Sigmoid colon (tissue), 4 donors: ENCODE results near the gene C17orf67.

ENCODE experiments used
- POLR2AphosphoS5 ChIP-seq, 4 donors: sonication (generic); formaldehyde crosslinking; IDR thresholded peaks; one replicate each; pipeline ENCODE4 v1.6.1; 2017; ENCODE audit warnings: antibody characterized with exemption in 4 of 4
- TF ChIP-seq, protein P1 (sequence below), 4 experiments: fragments of 450-650 bp in 3 of 4; fragments of 200-600 bp in 1 of 4; IDR thresholded peaks; one replicate each; pipeline ENCODE4 v1.5.1; 2016 to 2019; ENCODE audit warnings: antibody characterized with exemption in 4 of 4, mild to moderate bottlenecking in 3 of 4, moderate library complexity in 2 of 4

DNA sequence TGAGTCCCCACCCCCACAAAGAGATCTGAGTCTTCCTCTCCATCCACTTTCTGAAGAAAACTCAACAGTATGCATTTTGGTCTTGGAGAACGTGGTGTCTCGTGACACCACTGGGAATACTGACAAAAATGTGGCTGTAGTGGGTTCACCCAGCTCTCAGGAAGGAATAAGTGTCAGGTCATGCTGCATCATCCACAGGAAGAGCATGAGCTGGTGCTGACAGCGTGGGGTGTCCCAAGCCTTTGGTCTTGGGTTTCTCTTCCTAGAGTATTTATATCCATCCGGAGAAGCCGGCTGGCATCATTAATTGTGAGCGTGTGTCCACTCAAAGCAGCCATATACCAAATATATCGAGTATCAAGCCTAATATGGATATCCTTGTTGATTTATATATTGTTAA lies 55.9 kb downstream of the C17orf67 start:
- TF ChIP-seq, protein P1, sequence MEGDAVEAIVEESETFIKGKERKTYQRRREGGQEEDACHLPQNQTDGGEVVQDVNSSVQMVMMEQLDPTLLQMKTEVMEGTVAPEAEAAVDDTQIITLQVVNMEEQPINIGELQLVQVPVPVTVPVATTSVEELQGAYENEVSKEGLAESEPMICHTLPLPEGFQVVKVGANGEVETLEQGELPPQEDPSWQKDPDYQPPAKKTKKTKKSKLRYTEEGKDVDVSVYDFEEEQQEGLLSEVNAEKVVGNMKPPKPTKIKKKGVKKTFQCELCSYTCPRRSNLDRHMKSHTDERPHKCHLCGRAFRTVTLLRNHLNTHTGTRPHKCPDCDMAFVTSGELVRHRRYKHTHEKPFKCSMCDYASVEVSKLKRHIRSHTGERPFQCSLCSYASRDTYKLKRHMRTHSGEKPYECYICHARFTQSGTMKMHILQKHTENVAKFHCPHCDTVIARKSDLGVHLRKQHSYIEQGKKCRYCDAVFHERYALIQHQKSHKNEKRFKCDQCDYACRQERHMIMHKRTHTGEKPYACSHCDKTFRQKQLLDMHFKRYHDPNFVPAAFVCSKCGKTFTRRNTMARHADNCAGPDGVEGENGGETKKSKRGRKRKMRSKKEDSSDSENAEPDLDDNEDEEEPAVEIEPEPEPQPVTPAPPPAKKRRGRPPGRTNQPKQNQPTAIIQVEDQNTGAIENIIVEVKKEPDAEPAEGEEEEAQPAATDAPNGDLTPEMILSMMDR (IDR thresholded peaks at IDR 0.05) = no peak
- no peak for TF ChIP-seq POLR2AphosphoS5 (IDR thresholded peaks at IDR 0.05)
